GM23338 (cell line): ENCODE results near the gene NINL. TPM values are rescaled to one million over a fixed set of nuclear protein-coding genes. Genes with fewer than 3 reads are reported as not detected.

ENCODE experiments used
- ATAC-seq: fragments of 200-7000 bp; cut with Tn5 transposase; 3 replicates; pipeline ENCODE4 v1.9.1; 2020
- DNase-seq: peaks from one replicate; pipeline ENCODE4 v3.0.0-alpha.2; 2015; ENCODE audit warnings: low spot score
- H2AFZ ChIP-seq: fragments of 200-600 bp; sonication (generic); 2 replicates; pipeline ENCODE4 v1.8.0; 2016; ENCODE audit warnings: antibody characterized with exemption, mild to moderate bottlenecking, moderate library complexity
- H3F3A ChIP-seq: fragments of 200-600 bp; sonication (generic); replicated peaks from 2 replicates; pipeline ENCODE4 v1.8.0; 2017; ENCODE audit warnings: antibody characterized with exemption, mixed run types, low read depth
- H3K27ac ChIP-seq: fragments of 200-600 bp; sonication (generic); 2 replicates; pipeline ENCODE4 v1.6.1; 2016; ENCODE audit warnings: low read depth
- H3K27me3 ChIP-seq: fragments of 200-600 bp; sonication (generic); 2 replicates; pipeline ENCODE4 v1.8.0; 2016; ENCODE audit warnings: mild to moderate bottlenecking, mixed run types, moderate library complexity; ENCODE audit not compliant: insufficient read depth
- H3K36me3 ChIP-seq: fragments of 200-600 bp; sonication (generic); 2 replicates; pipeline ENCODE4 v1.8.0; 2016; ENCODE audit warnings: mild to moderate bottlenecking; ENCODE audit not compliant: insufficient read depth
- H3K4me1 ChIP-seq: fragments of 200-600 bp; sonication (generic); 2 replicates; pipeline ENCODE4 v1.8.0; 2016; ENCODE audit warnings: mild to moderate bottlenecking, moderate library complexity; ENCODE audit not compliant: insufficient read depth
- H3K4me2 ChIP-seq: fragments of 200-600 bp; sonication (generic); 2 replicates; pipeline ENCODE4 v1.7.1; 2017; ENCODE audit warnings: mixed run types
- H3K4me3 ChIP-seq: fragments of 200-600 bp; sonication (generic); 2 replicates; pipeline ENCODE4 v1.6.1; 2016; ENCODE audit warnings: mixed run types
- H3K79me2 ChIP-seq: fragments of 200-600 bp; sonication (generic); replicated peaks from 2 replicates; pipeline ENCODE4 v1.8.0; 2017; ENCODE audit warnings: mild to moderate bottlenecking; ENCODE audit not compliant: insufficient read depth
- H3K9me2 ChIP-seq: fragments of 200-600 bp; sonication (generic); 2 replicates; pipeline ENCODE4 v1.8.0; 2017; ENCODE audit not compliant: insufficient read depth
- H4K20me1 ChIP-seq: fragments of 200-600 bp; sonication (generic); replicated peaks from 2 replicates; pipeline ENCODE4 v1.8.0; 2017; ENCODE audit warnings: mild to moderate bottlenecking; ENCODE audit not compliant: insufficient read depth
- H3K27ac Mint-ChIP-seq: 2 replicates; pipeline ENCODE4 v1.8.0; 2020; ENCODE audit warnings: inconsistent platforms, mild to moderate bottlenecking, moderate library complexity, mixed read lengths
- H3K27me3 Mint-ChIP-seq: 3 replicates; pipeline ENCODE4 v1.8.0; 2022; ENCODE audit warnings: low read depth, mild to moderate bottlenecking, moderate library complexity, mixed read lengths, inconsistent platforms; ENCODE audit not compliant: insufficient read depth, poor library complexity
- H3K36me3 Mint-ChIP-seq: 3 replicates; pipeline ENCODE4 v1.8.0; 2021; ENCODE audit warnings: low read depth, mild to moderate bottlenecking, inconsistent platforms, moderate library complexity, mixed read lengths
- H3K4me1 Mint-ChIP-seq: 3 replicates; pipeline ENCODE4 v1.8.0; 2020; ENCODE audit warnings: mild to moderate bottlenecking, inconsistent platforms, mixed read lengths
- H3K4me3 Mint-ChIP-seq: 3 replicates; pipeline ENCODE4 v1.8.0; 2021; ENCODE audit warnings: moderate library complexity, mild to moderate bottlenecking, inconsistent platforms, mixed read lengths
- H3K9me3 Mint-ChIP-seq: 3 replicates; pipeline ENCODE4 v1.8.0; 2020; ENCODE audit warnings: moderate library complexity, mild to moderate bottlenecking, inconsistent platforms, mixed read lengths
- CREB1 ChIP-seq: fragments of 250-450 bp; sonication (Bioruptor Pico); IDR thresholded peaks from 2 replicates; pipeline ENCODE4 v1.5.0; 2020; ENCODE audit warnings: low read depth, mild to moderate bottlenecking, moderate library complexity
- CTCF ChIP-seq, 2 experiments: fragments of 200-600 bp in 1 of 2; sonication (generic) in 1 of 2; conservative IDR thresholded peaks; 2 replicates each; pipeline versions ENCODE4 v1.5.1 to v1.6.1; 2016 to 2017; ENCODE audit warnings: antibody characterized with exemption in 2 of 2, low read depth in 2 of 2, mild to moderate bottlenecking in 2 of 2, moderate library complexity in 1 of 2
- ETS1 ChIP-seq: IDR thresholded peaks from 2 replicates; pipeline ENCODE4 v1.6.1; 2016; ENCODE audit warnings: antibody characterized with exemption
- EZH2 ChIP-seq: fragments of 200-600 bp; sonication (generic); IDR thresholded peaks from one replicate; pipeline ENCODE4 v1.8.0; 2017; ENCODE audit warnings: antibody characterized with exemption, mild to moderate bottlenecking, low read depth; ENCODE audit not compliant: unreplicated experiment
- EZH2phosphoT487 ChIP-seq: fragments of 200-600 bp; sonication (generic); IDR thresholded peaks from one replicate; pipeline ENCODE4 v1.8.1; 2018; ENCODE audit warnings: antibody characterized with exemption; ENCODE audit not compliant: unreplicated experiment
- JUNB ChIP-seq: IDR thresholded peaks from one replicate; pipeline ENCODE4 v1.6.1; 2016; ENCODE audit warnings: antibody characterized with exemption; ENCODE audit not compliant: unreplicated experiment
- NANOG ChIP-seq: IDR thresholded peaks from 2 replicates; pipeline ENCODE4 v1.6.1; 2016; ENCODE audit warnings: antibody characterized with exemption, borderline replicate concordance
- POLR2AphosphoS5 ChIP-seq: IDR thresholded peaks from 2 replicates; pipeline ENCODE4 v1.6.1; 2016; ENCODE audit warnings: antibody characterized with exemption, low read depth
- REST ChIP-seq: IDR thresholded peaks from one replicate; pipeline ENCODE4 v1.6.1; 2018; ENCODE audit warnings: antibody characterized with exemption; ENCODE audit not compliant: unreplicated experiment
- STAT1 ChIP-seq: IDR thresholded peaks from one replicate; pipeline ENCODE4 v1.6.1; 2016; ENCODE audit warnings: antibody characterized with exemption; ENCODE audit not compliant: unreplicated experiment
- ZNF114 ChIP-seq: fragments of 250-450 bp; sonication (Bioruptor Pico); IDR thresholded peaks from 2 replicates; pipeline ENCODE4 v1.5.0; 2020; ENCODE audit warnings: mild to moderate bottlenecking, moderate library complexity
- ZNF331 ChIP-seq: fragments of 250-450 bp; sonication (Bioruptor Pico); IDR thresholded peaks from 2 replicates; pipeline ENCODE4 v1.5.0; 2020; ENCODE audit warnings: low read depth, mild to moderate bottlenecking, moderate library complexity
- ZNF462 ChIP-seq: fragments of 250-450 bp; sonication (Bioruptor Pico); IDR thresholded peaks from 2 replicates; pipeline ENCODE4 v1.5.0; 2020; ENCODE audit warnings: mild to moderate bottlenecking, moderate library complexity
- polyA plus RNA-seq: library from polyadenylated mRNA; unstranded; fragments of >200 nt; fragmentation: Nextera tagmentation; extraction: Ambion mirVana; gene quantifications from 2 replicates; pipeline ENCODE4 v1.2.1, GENCODE V29; 2016
- total RNA-seq: library from RNA; depleted of rRNA; stranded (reverse); fragments of >200 nt; shearing (Covaris generic); gene quantifications from 2 replicates; pipeline ENCODE4 v1.2.3, GENCODE V29; 2014

The NINL gene
- total and polyA plus RNA-seq, 2 experiments from 2014 or later = 18.0 to 31.2 TPM

GRCh38 chr20:25468126-25469075 lies 116.9 kb downstream of the NINL start:
- H3K4me1 ChIP-seq = no peaks in the 10 kb centered on the region
- H3K9me3 Mint-ChIP-seq = no peaks in the 10 kb centered on the region; the same call in 2 of the 3 replicates

More at GRCh38 chr20:25468126-25469075, 116.9 kb downstream of the NINL start:
- H3K4me1 Mint-ChIP-seq = peaks cover 3% of the 10 kb centered on the region; the same call in 2 of the 3 replicates
- TF ChIP-seq ETS1 (no peak), ZNF462 (no peak), REST (no peak), CREB1 (CRISPR knock-in tag) (no peak), ZNF114 (CRISPR knock-in tag) (no peak), STAT1 (no peak), CTCF (conservative IDR thresholded peaks at IDR 0.05; ENCODE audit: low read depth in 2 of 2) (no peak), POLR2AphosphoS5 (no peak), EZH2phosphoT487 (no peak), ZNF331 (CRISPR knock-in tag) (no peak), JUNB (no peak), NANOG (no peak), EZH2 (no peak)
- H2AFZ ChIP-seq = no peak overlapping the region
- H3K27me3 ChIP-seq = no peaks in the 10 kb centered on the region
- ATAC-seq (no peak), DNase-seq (no peak)
- H3F3A ChIP-seq = no peaks in the 10 kb centered on the region
- no peak overlapping the region for H3K4me3 ChIP-seq
- H3K4me3 Mint-ChIP-seq = no peak overlapping the region
- no peak overlapping the region for H3K27ac ChIP-seq
- H3K27ac Mint-ChIP-seq = no peak overlapping the region
- peaks cover 13% of the 10 kb centered on the region for H3K27me3 Mint-ChIP-seq
- H4K20me1 ChIP-seq = peaks cover 4% of the 10 kb centered on the region
- peaks cover 72% of the 10 kb centered on the region for H3K36me3 Mint-ChIP-seq
- no peaks in the 10 kb centered on the region for H3K36me3 ChIP-seq
- no peaks in the 10 kb centered on the region for H3K79me2 ChIP-seq
- no peaks in the 10 kb centered on the region for H3K9me2 ChIP-seq
- H3K4me2 ChIP-seq = no peak overlapping the region
